Hepatocyte (in vitro differentiated cells): ENCODE measurements around the gene PPP1R3G.

Experiments
- EZH2 ChIP-seq: fragments of 200-600 bp; sonication (generic); IDR thresholded peaks from 2 replicates; pipeline ENCODE4 v1.6.1; 2016; ENCODE audit warnings: antibody characterized with exemption, mild to moderate bottlenecking, borderline replicate concordance
- EZH2phosphoT487 ChIP-seq: fragments of 200-600 bp; sonication (generic); IDR thresholded peaks from one replicate; pipeline ENCODE4 v1.6.1; 2018; ENCODE audit warnings: antibody characterized with exemption, mild to moderate bottlenecking, low read depth, moderate library complexity; ENCODE audit not compliant: unreplicated experiment, severe bottlenecking
- TF ChIP-seq, protein P1 (sequence below): fragments of 200-600 bp; sonication (generic); IDR thresholded peaks from 2 replicates; pipeline ENCODE4 v1.5.1; 2016; ENCODE audit warnings: antibody characterized with exemption, mild to moderate bottlenecking; ENCODE audit not compliant: poor library complexity

DNA sequence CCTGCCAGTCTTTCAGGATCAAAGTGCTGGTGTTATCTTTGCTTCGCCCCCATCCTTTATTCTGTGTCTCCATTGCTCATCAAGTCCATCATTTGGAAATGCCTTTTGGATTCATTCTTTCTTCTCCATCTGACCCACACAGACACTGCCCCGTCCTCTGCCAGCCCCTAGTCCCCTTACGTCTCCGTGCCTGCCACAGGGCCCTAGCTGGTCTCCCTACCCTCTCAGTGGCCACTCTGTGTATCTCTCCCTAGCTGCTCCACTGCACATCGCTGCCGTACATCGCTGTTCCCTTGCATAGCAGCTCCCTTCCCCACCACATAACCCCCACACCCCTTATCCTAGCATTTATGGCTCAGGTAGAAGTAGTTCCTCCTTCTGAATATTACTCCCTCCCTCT is 15.7 kb downstream of the PPP1R3G start:
- TF ChIP-seq, protein P1, sequence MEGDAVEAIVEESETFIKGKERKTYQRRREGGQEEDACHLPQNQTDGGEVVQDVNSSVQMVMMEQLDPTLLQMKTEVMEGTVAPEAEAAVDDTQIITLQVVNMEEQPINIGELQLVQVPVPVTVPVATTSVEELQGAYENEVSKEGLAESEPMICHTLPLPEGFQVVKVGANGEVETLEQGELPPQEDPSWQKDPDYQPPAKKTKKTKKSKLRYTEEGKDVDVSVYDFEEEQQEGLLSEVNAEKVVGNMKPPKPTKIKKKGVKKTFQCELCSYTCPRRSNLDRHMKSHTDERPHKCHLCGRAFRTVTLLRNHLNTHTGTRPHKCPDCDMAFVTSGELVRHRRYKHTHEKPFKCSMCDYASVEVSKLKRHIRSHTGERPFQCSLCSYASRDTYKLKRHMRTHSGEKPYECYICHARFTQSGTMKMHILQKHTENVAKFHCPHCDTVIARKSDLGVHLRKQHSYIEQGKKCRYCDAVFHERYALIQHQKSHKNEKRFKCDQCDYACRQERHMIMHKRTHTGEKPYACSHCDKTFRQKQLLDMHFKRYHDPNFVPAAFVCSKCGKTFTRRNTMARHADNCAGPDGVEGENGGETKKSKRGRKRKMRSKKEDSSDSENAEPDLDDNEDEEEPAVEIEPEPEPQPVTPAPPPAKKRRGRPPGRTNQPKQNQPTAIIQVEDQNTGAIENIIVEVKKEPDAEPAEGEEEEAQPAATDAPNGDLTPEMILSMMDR: no peak
- no peak for TF ChIP-seq EZH2
- TF ChIP-seq EZH2phosphoT487: no peak
